ENCODE measurements around the gene SLC35F4. TPM values are rescaled to one million over a fixed set of nuclear protein-coding genes. Genes with fewer than 3 reads are reported as not detected.

SLC35F4 gene
- total RNA-seq, result 1 to 10 TPM; 1.5 to 4.0 (median 1.6) TPM

GRCh38 chr14:57865403-57866198 is at the start of gene SLC35F4:
Gene SLC35F4 (minus strand): TSS chr14:57866092.
- whole genome bisulfite sequencing, 2 donors, result 2 to 5% methylated on average over 42 to 45 of the region's 91 CpGs
- intact Hi-C loops (cut with DNase I), result no loop called here
- Histone ChIP-seq H3K4me1 (peaks cover 14 to 28% of the 10 kb centered on the region in 2 donors), H3K4me3 (replicated peaks in 1 of 3) (peak within 1 kb of the TSS; percentile 30 to 37 (median 34)), H3K27me3 (no peaks in the 10 kb centered on the region), H3K27ac (no peak within 1 kb of the TSS), H3K9me3 (no peaks in the 10 kb centered on the region), H3K36me3 (no peaks in the 10 kb centered on the region)
- TF ChIP-seq, protein P1, sequence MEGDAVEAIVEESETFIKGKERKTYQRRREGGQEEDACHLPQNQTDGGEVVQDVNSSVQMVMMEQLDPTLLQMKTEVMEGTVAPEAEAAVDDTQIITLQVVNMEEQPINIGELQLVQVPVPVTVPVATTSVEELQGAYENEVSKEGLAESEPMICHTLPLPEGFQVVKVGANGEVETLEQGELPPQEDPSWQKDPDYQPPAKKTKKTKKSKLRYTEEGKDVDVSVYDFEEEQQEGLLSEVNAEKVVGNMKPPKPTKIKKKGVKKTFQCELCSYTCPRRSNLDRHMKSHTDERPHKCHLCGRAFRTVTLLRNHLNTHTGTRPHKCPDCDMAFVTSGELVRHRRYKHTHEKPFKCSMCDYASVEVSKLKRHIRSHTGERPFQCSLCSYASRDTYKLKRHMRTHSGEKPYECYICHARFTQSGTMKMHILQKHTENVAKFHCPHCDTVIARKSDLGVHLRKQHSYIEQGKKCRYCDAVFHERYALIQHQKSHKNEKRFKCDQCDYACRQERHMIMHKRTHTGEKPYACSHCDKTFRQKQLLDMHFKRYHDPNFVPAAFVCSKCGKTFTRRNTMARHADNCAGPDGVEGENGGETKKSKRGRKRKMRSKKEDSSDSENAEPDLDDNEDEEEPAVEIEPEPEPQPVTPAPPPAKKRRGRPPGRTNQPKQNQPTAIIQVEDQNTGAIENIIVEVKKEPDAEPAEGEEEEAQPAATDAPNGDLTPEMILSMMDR (IDR thresholded peaks at IDR 0.05), result no peak
- no peak for TF ChIP-seq POLR2A (IDR thresholded peaks at IDR 0.05)
- peak; percentile 86 to 90 for DNase-seq

DNA sequence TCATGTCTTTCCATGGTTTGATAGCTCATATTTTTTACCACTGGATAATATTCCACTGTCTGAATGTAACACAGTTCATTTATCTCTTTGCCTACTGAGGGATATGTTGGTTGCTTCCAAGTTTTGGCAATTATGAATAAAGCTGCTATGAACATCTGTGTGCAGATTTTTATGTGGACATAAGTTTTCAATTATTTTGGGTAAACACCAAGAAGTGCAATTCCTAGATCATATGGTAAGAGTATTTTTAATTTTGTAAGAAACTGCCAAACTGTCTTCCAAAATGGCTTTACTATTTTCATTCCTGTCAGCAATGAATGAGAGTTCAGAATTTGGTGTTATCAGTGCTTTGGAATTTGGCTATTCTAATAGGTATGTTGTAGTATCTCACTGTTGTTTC is 43.7 kb upstream of the SLC35F4 start:
- TF ChIP-seq, protein P1 (IDR thresholded peaks at IDR 0.05), result no peak
- no peak for TF ChIP-seq POLR2A (IDR thresholded peaks at IDR 0.05)

GRCh38 chr14:57903954-57904353 is 38.1 kb upstream of the SLC35F4 start:
- WGBS, 2 donors, result 81 to 84% methylated on average over 1 of the region's 1 CpG
- Histone ChIP-seq H3K36me3 (no peaks in the 10 kb centered on the region), H3K27me3 (no peaks in the 10 kb centered on the region), H3K4me1 (peaks cover 0 to 9% of the 10 kb centered on the region in 2 donors), H3K9me3 (no peaks in the 10 kb centered on the region), H3K27ac (no peak overlapping the region), H3K4me3 (replicated peaks in 1 of 3) (no peak overlapping the region)
- intact Hi-C loops (cut with DNase I), result no loop called here
- no peak for TF ChIP-seq POLR2A (IDR thresholded peaks at IDR 0.05)
- TF ChIP-seq, protein P1 (IDR thresholded peaks at IDR 0.05), result no peak
- DNase-seq, result no peak

More for the DNA sequence above, 43.7 kb upstream of the SLC35F4 start:
- Histone ChIP-seq H3K27ac (no peak overlapping the region), H3K4me3 (replicated peaks in 1 of 3) (no peak overlapping the region), H3K36me3 (no peaks in the 10 kb centered on the region), H3K9me3 (no peaks in the 10 kb centered on the region), H3K4me1 (peaks cover 0 to 5% of the 10 kb centered on the region in 2 donors), H3K27me3 (no peaks in the 10 kb centered on the region)
- intact Hi-C loops (cut with DNase I), result no loop called here
- no peak for DNase-seq

DNA sequence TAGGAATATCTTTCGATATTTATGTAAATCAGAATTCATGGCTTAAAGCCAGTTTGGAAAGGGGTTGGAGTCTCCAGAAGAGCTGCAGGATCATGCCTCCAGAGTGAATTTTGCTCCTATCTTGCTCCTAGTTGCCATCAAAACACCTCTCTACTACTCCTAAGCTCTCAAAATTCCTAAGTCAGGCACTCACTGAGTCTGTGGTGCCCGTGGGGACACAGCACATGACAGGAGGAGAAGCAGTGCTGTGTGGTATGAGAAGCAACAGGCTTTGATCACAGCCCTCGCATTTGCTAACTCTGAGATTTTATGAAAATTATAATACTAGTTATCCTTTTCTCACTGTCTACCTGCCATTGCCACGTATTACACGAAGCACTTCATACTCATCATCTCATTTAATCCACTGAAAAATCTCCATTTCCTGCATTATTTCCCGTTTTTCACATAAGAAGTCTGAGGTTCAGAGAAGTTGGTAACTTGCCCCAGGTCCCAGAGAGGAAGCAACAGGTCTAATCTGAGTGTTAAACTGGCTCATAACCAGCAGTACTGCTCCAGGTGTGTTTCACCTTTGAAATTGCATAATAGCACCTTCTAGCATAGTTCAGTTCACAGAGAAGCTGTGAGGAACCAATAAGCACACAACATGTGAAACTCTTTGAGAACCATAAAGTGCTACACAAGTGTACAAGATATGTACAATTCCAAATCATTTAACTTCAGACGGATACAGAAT is 33.1 kb upstream of the SLC35F4 start:
- intact Hi-C loops (cut with DNase I), result no loop called here
- DNase-seq, result peak; percentile 40 to 56
- peak overlapping the region in 1 of 3 donors; percentile 23 for H3K27ac ChIP-seq
- H3K4me3 ChIP-seq (replicated peaks in 1 of 3), result no peak overlapping the region
- no peaks in the 10 kb centered on the region for H3K36me3 ChIP-seq
- WGBS, 2 donors, result 66% methylated on average over 7 of the region's 7 CpGs
- H3K9me3 ChIP-seq, result no peaks in the 10 kb centered on the region
- TF ChIP-seq, protein P1 (IDR thresholded peaks at IDR 0.05), result no peak
- TF ChIP-seq POLR2A (IDR thresholded peaks at IDR 0.05), result no peak
- H3K27me3 ChIP-seq, result no peaks in the 10 kb centered on the region
- peaks cover 12 to 20% of the 10 kb centered on the region in 2 donors for H3K4me1 ChIP-seq

Data from thyroid gland (tissue), 4 donors.